C4-2B (cell line): ENCODE results near the gene NPEPL1.

ENCODE experiments used
- CTCF ChIP-seq: fragments of 450-650 bp; conservative IDR thresholded peaks from 2 replicates; pipeline ENCODE4 v1.5.1; 2017; ENCODE audit warnings: mild to moderate bottlenecking
- ZFX ChIP-seq: fragments of 450-650 bp; IDR thresholded peaks from 2 replicates; pipeline ENCODE4 v1.6.1; 2017

GRCh38 chr20:58753922-58754551 lies 61.4 kb downstream of the NPEPL1 start:
- no peak for TF ChIP-seq CTCF
- TF ChIP-seq ZFX: no peak
